GM21619 (cell line): Measurements from ENCODE around the gene FBN3.
"Not testable (repeated sequence)": the region's sequence is repeated elsewhere in the genome, so short reads cannot be mapped to it uniquely, and the experiment has no call there.

Source experiments
- ATAC-seq: cut with Tn5 transposase; IDR thresholded peaks from one replicate; pipeline ENCODE4 v1.9.1; 2021; ENCODE audit not compliant: unreplicated experiment

Gene FBN3

DNA sequence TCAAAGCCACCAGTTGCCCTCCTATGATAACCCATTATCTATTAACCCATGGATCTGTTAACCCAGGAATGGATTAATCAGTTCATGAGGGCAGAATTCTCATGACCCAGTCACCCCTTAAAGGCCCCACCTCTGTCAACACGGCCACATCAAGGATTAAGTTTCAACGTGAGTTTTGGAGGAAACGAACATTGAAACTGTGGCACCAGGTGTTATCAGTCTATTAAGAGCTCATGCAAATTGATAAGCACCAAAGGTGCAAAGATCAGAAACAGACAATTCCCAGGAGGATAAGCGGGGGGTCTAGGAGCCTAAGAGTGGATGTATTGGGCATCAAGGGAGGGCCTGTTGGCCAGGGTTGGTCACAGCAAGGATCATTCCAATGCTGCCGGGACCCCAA is 124.1 kb downstream of the FBN3 start:
- ATAC-seq, result no peak

DNA sequence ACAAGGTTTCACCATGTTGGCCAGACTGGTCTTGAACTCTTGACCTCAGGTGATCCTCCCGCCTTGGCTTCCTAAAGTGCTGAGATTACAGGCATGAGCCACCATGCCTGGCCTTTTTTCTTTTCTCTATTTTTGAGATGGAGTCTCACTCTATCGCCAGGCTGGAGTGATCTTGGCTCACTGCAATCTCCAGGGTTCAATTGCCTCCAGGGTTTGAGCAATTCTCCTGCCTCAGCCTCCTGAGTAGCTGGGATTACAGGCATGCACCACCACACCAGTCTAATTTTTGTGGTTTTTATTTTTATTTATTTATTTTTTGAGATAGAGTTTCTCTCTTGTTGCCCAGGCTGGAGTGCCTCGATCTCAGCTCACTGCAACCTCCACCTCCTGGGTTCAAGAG is 125.1 kb downstream of the FBN3 start:
- ATAC-seq, result not testable (repeated sequence)

DNA sequence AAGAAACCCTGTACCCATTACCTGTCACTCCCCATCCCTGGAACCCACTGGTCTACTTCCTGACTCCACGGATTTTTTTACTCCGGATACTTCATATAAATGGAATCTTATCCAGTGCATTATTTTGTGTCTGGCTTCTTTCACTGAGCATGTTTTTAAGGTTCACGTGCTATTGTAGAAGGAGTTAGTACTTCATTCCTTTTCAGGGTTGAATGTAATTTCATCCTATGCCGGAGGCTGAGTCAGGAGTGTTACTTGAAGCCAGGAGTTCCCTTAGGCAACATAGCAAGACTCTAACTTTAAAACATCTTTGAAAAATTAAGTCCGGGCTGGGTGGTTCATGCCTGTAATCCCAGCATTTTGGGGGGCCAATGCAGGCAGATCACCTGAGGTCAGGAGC is 126.0 kb downstream of the FBN3 start:
- no peak for ATAC-seq

DNA sequence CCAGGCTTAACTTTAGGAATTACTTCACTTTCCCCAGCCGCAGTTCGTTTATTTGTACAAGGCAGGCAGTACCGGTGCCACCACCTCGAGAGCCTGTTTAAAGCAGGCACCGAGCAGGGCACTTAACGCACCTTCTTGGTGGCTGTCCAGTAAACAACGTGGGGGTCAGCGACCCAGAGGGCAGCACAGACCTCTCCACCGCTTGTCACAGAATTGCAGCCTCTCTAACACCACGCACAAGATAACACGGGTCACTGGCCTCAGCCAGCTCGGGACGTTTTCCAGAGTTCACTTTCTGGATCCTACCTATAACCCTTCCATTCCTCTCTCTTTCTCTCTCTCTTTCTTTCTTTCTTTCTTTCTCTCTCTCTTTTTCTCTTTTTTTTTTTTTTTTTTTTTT is 127.1 kb downstream of the FBN3 start:
- no peak for ATAC-seq

DNA sequence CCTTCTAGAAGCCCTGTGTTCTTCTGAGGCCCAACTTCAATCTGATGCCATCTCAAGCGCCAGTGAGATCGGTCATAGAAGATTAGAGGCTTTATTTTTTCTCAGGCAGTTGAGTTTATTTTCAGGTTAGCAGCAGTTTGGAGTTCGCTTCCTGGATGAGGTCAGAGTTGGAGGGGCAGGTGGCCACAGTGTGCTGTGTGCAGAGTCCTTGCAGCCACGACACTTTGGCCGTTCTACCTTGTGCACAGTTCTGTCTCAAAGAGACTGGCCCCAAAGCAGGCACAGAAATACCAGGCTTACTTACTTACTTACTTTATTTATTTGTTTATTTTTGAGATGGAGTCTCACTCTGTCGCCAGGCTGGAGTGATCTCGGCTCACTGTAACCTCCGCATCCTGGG is 128.0 kb downstream of the FBN3 start:
- no peak for ATAC-seq

DNA sequence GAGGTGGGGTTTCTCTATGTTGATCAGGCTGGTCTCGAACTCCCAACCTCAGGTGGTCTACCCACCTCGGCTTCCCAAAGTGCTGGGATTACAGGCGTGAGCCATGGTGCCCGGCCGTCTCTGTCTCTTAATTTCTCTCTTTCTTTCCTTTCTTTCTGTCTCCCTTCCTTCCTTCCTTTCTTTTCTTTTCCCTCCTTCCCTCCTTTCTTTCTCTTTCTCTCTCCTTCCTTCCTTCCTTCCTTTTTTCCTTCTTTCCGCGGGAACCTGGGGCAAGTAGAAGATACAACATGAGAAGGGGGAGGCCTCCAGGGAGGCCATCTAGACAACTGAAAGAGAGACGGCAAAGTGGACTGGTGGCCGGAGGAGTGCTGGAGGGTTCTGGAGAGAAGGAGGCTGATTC is 128.7 kb downstream of the FBN3 start:
- ATAC-seq, result no peak

DNA sequence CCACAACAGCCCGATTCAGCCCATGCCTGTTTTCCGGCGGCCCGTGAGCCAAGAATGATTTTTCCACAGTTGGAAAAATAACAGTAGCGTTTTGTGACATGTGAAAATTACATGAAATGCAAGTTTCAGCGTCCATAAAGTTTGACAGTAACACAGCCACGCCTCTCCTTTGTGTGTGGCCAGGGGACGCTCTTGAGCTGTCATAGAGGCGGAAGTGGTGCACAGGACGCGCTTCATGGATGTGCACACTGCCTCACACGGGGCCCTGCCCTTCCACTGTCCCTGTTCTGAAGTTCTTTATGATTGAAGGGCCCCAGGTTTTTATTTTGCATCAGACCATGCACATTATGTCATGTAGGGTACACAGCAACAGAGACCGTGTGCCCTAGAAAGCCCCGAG is 131.6 kb downstream of the FBN3 start:
- no peak for ATAC-seq
